GM10266 (cell line): ENCODE data around the gene CFAP77.

Source experiments
- DNase-seq: peaks from one replicate; pipeline ENCODE4 v3.0.0; 2012; ENCODE audit errors: extremely low spot score
- CTCF ChIP-seq: IDR thresholded peaks from 2 replicates; pipeline ENCODE4 v1.5.1; 2012; ENCODE audit warnings: mild to moderate bottlenecking, low read depth; ENCODE audit not compliant: control insufficient read depth, insufficient read depth; ENCODE audit errors: missing control alignments

CFAP77 gene

GRCh38 chr9:132547052-132547431, 137.0 kb downstream of the CFAP77 start:
- DNase-seq, result no peak
- TF ChIP-seq CTCF, result no peak

- no peak for TF ChIP-seq CTCF
- no peak for DNase-seq
These were observed 137.4 kb downstream of the CFAP77 start for GRCh38 chr9:132547436-132547835.

DNA sequence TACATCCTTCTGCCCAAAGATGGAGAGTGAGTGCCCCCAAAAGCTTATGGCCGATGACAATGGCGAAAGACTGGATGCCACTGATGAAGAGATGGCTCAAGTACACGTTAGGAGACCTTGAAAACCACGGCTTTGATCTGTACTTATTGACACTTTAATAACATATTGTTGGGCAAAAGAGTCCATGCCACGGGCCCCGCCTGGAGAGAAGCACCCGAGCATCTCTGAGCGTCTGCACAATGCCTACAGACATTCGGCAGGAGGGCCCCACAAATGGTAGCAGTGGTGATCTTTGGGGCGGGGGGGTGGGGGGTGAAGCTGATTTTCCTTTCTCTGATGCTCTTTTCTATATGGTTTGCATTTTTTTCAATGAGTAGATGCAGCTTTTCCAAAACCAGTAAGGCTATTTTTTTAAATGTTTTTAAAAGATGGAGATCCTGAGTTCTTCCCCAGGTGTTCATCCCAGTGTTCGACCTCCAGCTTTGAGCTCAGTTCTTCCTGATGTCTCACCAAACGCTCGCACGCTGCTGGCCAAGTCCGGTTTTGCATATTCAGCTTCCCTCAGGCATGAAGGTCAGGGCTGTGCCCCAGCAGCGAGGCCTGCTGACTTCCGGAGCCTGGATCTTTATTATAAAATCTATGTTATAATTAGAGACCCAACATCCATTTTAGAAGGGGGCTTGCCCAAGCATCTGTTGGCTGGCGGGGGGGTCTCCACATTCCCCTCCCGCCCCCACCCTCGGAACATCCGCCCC, 138.1 kb downstream of the CFAP77 start:
- DNase-seq, result no peak
- TF ChIP-seq CTCF, result no peak

- DNase-seq, result no peak
- no peak for TF ChIP-seq CTCF
These were observed 139.0 kb downstream of the CFAP77 start for GRCh38 chr9:132548751-132549640.

- no peak for TF ChIP-seq CTCF
- no peak for DNase-seq
These were observed 141.5 kb downstream of the CFAP77 start for GRCh38 chr9:132551556-132551955.

- DNase-seq, result no peak
- TF ChIP-seq CTCF, result no peak
These were observed 142.0 kb downstream of the CFAP77 start for GRCh38 chr9:132552041-132552440.

DNA sequence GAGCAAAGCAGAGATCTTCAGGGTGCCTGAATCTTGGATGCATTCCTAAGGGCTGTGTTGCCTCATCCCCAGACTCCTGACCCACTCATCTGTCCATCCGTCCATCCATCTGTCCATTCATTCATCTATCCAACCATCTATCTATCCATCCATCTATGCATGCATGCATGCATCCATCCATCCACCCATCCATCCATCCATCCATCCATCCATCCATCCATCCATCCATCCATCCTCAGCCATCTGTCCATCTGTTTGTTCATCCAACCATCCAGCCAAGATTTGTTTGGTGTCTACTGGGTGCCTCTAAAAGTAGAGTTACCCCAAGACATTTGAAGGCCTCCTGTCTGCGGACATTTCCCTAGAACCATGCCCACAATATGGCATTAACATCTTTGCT, 144.7 kb downstream of the CFAP77 start:
- no peak for DNase-seq
- TF ChIP-seq CTCF, result no peak
